Heart left ventricle (tissue), 16 donors: Measurements from ENCODE around the gene DNM2. TPM values are rescaled to one million over a fixed set of nuclear protein-coding genes. Genes with fewer than 3 reads are reported as not detected.

Source experiments
- ATAC-seq, 4 donors: fragments of 200-7000 bp; cut with Tn5 transposase; one replicate each; pipeline ENCODE4 v1.9.1; 2020 to 2022; ENCODE audit warnings: moderate library complexity in 4 of 4, mild to moderate bottlenecking in 3 of 4, moderate number of reproducible peaks in 1 of 4
- DNase-seq, 5 donors: peaks; one replicate each; pipeline ENCODE4 v3.0.0-alpha.2; 2020
- H3K27ac ChIP-seq, 12 donors: fragments of 200-600 bp; sonication (generic) in 4 of 12; one replicate each; pipeline versions ENCODE4 v1.5.0 to v1.8.0; 2016 to 2022; ENCODE audit warnings: mild to moderate bottlenecking in 2 of 12
- H3K27me3 ChIP-seq, 9 donors: fragments of 200-600 bp; sonication (generic) in 2 of 9; one replicate each; pipeline versions ENCODE4 v1.5.1 to v1.8.0; 2016 to 2022; ENCODE audit warnings: mild to moderate bottlenecking in 3 of 9
- H3K36me3 ChIP-seq, 9 donors: fragments of 200-600 bp; sonication (generic) in 2 of 9; one replicate each; pipeline versions ENCODE4 v1.5.0 to v1.8.0; 2018 to 2022; ENCODE audit warnings: mild to moderate bottlenecking in 2 of 9
- H3K4me1 ChIP-seq, 12 donors: fragments of 200-600 bp; sonication (generic) in 4 of 12; one replicate each; pipeline versions ENCODE4 v1.5.0 to v1.8.0; 2016 to 2022; ENCODE audit warnings: mild to moderate bottlenecking in 3 of 12
- H3K4me3 ChIP-seq, 12 donors: fragments of 200-600 bp; sonication (generic) in 4 of 12; one replicate each; pipeline versions ENCODE4 v1.5.0 to v1.8.0; 2017 to 2022; ENCODE audit warnings: mild to moderate bottlenecking in 9 of 12, moderate library complexity in 4 of 12
- H3K9me3 ChIP-seq, 12 donors: fragments of 200-600 bp; sonication (generic) in 4 of 12; one replicate each; pipeline versions ENCODE4 v1.5.0 to v1.8.0; 2016 to 2022; ENCODE audit warnings: mild to moderate bottlenecking in 1 of 12
- POLR2A ChIP-seq, 2 donors: fragments of 450-650 bp; IDR thresholded peaks; one replicate each; pipeline ENCODE4 v1.6.1; 2017; ENCODE audit warnings: antibody characterized with exemption in 2 of 2, mild to moderate bottlenecking in 2 of 2, moderate library complexity in 2 of 2
- WGBS, 4 donors: extraction: QIAGEN DNeasy Blood & Tissue Kit in 2 of 4; methylation state at CpG; one replicate each; pipeline versions ENCODE4 v1.1.5 to v1.1.7; 2013 to 2018; 5-methylcytosine and 5-hydroxymethylcytosine counted together
- intact Hi-C, 10 donors: fragments of 100-400 bp; cut with DNase I; formaldehyde crosslinking; loops; one replicate each; pipeline versions ENCODE4 v1.11.1 to v1.14.2; 2022
- polyA plus RNA-seq, 2 donors: library from polyadenylated mRNA; stranded (reverse); fragments of 200-250 nt; gene quantifications; one replicate each; pipeline ENCODE4 v1.2.3, GENCODE V29; 2013
- total RNA-seq, 9 donors: library from RNA; depleted of rRNA in 2 of 9; stranded (reverse); fragments of >200 nt in 2 of 9; fragmentation: NEBNext Ultra II Directional in 3 of 9; extraction: Animal tissue kit (Norgen Biotek cat#: 25700) in 3 of 9; gene quantifications; one replicate each; pipeline versions ENCODE4 v1.1.0 to v1.2.4, GENCODE V29; 2016 to 2023
- TF ChIP-seq, protein P1 (sequence below), 12 donors: fragments of 200-600 bp; sonication (generic) in 4 of 12; IDR thresholded peaks; one replicate each; pipeline versions ENCODE4 v1.5.0 to v1.8.0; 2018 to 2022; ENCODE audit warnings: antibody characterized with exemption in 12 of 12, mild to moderate bottlenecking in 5 of 12
- donor health status: ischemic (EF 13 %, LVEDD 7.1; RV severe dilation, severe dysfunction).
- donor health status: healthy with polysubstance abuse.
- donor health status: DM: no; HTN: yes; CAD: no.
- donor health status: DM: no; HTN: no; CAD: no.
- donor health status: ischemic (EF 25% LVEDD 6.9; RV normal size, moderate dysfunction).
- donor health status: ischemic (EF 25% LVEDD 5.7; RV mildly dilated, moderate dysfunction).
- donor health status: healthy.
- donor health status: DM: yes; HTN: yes; CAD: no.
- donor health status: ischemic (EF 35%, LVEDD 5.7; RV mildly dilated, moderate dysfunction).
- donor health status: nonischemic (EF 11% LVEDD 7.7; RV severe dilation, severe dysfunction).
- donor health status: DM: yes; HTN: yes; CAD: no.
- donor health status: PGD.
- donor health status: ischemic (EF 29% LVEDD 5.4; RV normal size, mild dysfunction).
- donor health status: nonischemic (EF 23%, LVEDD 6.1; RV moderate dilation, normal function).

The DNM2 gene
- total and polyA plus RNA-seq, 11 donors, result 98.9 to 204 (median 131) TPM

DNA sequence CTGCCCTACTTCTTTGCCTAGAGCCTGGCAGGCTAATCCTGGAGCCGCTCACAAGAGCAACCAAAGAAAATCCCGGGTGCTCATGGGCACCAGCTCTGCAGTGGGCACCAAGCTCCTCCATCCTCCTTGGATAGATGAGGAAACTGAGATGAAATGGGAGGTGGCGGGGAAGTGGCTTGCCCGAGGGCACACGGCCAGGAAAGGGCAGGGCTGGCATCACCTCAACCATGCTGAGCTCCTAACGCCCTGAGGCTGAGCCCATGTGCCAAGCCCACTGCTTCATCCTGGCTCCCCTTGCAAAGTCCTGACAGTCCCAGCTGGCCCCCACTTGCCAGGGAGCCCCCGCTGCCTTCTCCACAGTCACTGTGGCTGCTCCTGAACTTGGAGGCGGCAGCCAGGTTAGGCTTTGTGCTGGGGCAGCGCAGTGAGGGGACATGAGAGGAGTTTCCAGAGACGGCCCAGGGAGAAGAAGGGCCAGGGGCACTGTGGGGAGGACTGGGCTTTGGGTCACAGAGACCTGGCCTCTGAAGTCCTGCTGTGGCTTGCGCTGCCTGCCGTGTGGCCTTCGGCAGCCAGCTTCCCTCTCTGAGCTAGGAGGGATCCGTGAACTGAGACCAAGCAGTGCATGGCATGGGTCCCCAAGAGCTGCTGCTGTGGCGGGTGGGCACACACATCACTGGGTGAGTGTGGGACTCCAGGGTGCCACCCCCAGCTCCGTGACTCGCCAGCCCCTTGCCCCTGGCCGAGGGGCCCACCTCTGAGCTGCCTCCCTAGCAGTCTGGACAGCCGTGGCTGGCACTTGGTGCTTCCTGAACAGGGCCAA lies 100.6 kb downstream of the DNM2 start:
- H3K27me3 ChIP-seq, result no peaks in the 10 kb centered on the region
- peak overlapping the region in 2 of 12 donors; percentile 46 to 49 for H3K4me3 ChIP-seq
- peaks cover 3 to 94% (median 74%) of the 10 kb centered on the region in 9 donors for H3K36me3 ChIP-seq
- peak in 1 of 5 donors; percentile 49 for DNase-seq
- H3K4me1 ChIP-seq, result peaks cover 0 to 21% (median 0%) of the 10 kb centered on the region in 12 donors
- 90 to 94% (median 93%) methylated on average over 18 to 19 of the region's 19 CpGs for WGBS, 4 donors
- H3K27ac ChIP-seq, result peak overlapping the region in 9 of 12 donors; percentile 19 to 69 (median 44)
- TF ChIP-seq POLR2A (IDR thresholded peaks at IDR 0.05), result no peak
- TF ChIP-seq, protein P1, sequence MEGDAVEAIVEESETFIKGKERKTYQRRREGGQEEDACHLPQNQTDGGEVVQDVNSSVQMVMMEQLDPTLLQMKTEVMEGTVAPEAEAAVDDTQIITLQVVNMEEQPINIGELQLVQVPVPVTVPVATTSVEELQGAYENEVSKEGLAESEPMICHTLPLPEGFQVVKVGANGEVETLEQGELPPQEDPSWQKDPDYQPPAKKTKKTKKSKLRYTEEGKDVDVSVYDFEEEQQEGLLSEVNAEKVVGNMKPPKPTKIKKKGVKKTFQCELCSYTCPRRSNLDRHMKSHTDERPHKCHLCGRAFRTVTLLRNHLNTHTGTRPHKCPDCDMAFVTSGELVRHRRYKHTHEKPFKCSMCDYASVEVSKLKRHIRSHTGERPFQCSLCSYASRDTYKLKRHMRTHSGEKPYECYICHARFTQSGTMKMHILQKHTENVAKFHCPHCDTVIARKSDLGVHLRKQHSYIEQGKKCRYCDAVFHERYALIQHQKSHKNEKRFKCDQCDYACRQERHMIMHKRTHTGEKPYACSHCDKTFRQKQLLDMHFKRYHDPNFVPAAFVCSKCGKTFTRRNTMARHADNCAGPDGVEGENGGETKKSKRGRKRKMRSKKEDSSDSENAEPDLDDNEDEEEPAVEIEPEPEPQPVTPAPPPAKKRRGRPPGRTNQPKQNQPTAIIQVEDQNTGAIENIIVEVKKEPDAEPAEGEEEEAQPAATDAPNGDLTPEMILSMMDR (IDR thresholded peaks at IDR 0.05), result no peak
- intact Hi-C loops, result no loop called here
- ATAC-seq, result no peak
- H3K9me3 ChIP-seq, result no peaks in the 10 kb centered on the region

DNA sequence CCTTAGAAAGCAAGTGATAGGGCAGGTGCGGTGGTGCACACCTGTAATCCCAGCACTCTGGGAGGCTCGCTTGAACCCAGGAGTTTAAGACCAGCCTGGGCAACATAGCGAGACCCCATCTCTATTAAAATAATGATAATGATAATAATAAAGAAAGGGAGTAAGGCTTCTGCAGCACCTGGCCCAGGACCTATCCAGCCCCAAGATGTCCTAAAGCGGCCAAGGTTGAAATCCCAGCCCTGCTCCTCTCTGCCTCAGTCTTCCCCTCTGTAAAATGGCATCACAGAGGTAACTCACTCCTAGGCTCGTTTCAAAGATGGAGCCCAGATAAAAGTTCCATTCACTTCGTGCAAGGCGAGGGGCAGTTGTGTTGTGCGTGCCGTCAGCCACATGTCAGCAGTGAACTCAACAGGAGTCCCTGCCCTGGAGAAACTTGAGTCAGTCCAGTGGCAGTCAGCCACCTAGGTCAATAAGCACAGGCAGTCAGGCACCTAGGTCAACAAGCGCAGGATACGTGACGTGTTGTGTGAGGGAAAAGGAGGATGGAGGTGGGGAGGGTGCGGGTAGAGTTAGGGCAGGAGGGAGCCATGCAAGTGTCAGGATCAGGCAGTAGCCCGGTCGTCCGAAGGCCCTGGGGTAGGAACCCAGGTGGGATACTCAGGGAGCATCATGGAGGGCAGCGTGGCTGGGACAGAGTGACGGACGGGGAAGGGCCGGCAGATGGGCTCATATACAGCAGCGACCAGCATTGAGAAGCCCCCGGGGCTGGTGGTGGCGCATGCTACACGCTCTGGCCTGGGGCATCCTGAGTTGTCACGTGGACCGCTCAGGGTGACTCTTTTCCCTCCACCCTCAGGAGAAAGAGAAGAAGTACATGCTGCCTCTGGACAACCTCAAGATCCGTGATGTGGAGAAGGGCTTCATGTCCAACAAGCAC lies 101.5 kb downstream of the DNM2 start:
- peaks cover 3 to 97% (median 75%) of the 10 kb centered on the region in 9 donors for H3K36me3 ChIP-seq
- peak in 2 of 5 donors; percentile 17 to 42 for DNase-seq
- 94 to 97% (median 96%) methylated on average over 27 of the region's 27 CpGs for WGBS, 4 donors

DNA sequence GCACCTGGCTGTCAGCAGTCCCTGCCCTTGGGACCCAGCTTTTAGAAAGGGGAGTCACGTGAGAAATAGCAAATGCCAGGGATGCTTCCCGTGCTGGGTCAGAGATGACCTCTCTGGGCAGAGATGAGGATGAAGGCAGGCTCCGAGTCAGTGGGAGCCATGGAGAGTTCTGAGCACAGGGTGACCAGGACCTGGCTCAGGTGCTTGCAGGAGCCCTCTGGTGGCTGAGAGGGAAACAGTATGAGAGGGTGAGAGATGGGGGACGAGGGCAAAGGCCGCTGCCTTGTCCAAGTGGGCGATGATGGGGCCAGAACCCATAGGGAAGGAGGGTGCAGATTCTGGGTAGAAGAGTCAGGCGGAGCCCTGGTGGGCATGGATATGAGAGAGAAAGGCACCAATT lies 102.3 kb downstream of the DNM2 start:
- Histone ChIP-seq H3K27me3 (no peaks in the 10 kb centered on the region), H3K36me3 (peaks cover 5 to 97% (median 75%) of the 10 kb centered on the region in 9 donors), H3K4me1 (peaks cover 0 to 11% (median 0%) of the 10 kb centered on the region in 12 donors), H3K27ac (no peak overlapping the region), H3K9me3 (no peaks in the 10 kb centered on the region), H3K4me3 (no peak overlapping the region)
- TF ChIP-seq POLR2A (IDR thresholded peaks at IDR 0.05), result no peak
- TF ChIP-seq, protein P1 (IDR thresholded peaks at IDR 0.05), result peak in 4 of 12 donors; percentile 13 to 29 (median 16)
- intact Hi-C loops, result no loop called here
- ATAC-seq, result peak in 1 of 4 donors; percentile 10
- peak in 1 of 5 donors; percentile 23 for DNase-seq
- WGBS, 4 donors, result 82 to 88% (median 86%) methylated on average over 7 of the region's 7 CpGs

More for the DNA sequence above, 101.5 kb downstream of the DNM2 start:
- Histone ChIP-seq H3K4me3 (no peak overlapping the region), H3K27me3 (no peaks in the 10 kb centered on the region), H3K4me1 (peaks cover 0 to 12% (median 0%) of the 10 kb centered on the region in 12 donors), H3K27ac (no peak overlapping the region), H3K9me3 (no peaks in the 10 kb centered on the region)
- ATAC-seq, result no peak
- intact Hi-C loops, result no loop called here
- TF ChIP-seq, protein P1 (IDR thresholded peaks at IDR 0.05), result no peak
- TF ChIP-seq POLR2A (IDR thresholded peaks at IDR 0.05), result no peak
